Stomach (tissue), 4 donors: ENCODE results near the gene SKI.

Experiments
- CTCF ChIP-seq, 7 experiments: fragments of 450-650 bp in 4 of 7; fragments of 200-600 bp in 3 of 7; sonication (generic) in 3 of 7; IDR thresholded peaks; one replicate each; pipeline ENCODE4 v1.5.1; 2016 to 2019; ENCODE audit warnings: antibody characterized with exemption in 7 of 7, control low read depth in 2 of 7, mild to moderate bottlenecking in 1 of 7
- EP300 ChIP-seq: sonication (generic); formaldehyde crosslinking; IDR thresholded peaks from one replicate; pipeline ENCODE4 v1.6.1; 2017; ENCODE audit warnings: antibody characterized with exemption
- POLR2A ChIP-seq, 4 donors: fragments of 450-650 bp; IDR thresholded peaks; one replicate each; pipeline ENCODE4 v1.6.1; 2016; ENCODE audit warnings: antibody characterized with exemption in 4 of 4, control low read depth in 2 of 4, mild to moderate bottlenecking in 1 of 4, moderate library complexity in 1 of 4

- no peak for TF ChIP-seq CTCF (IDR thresholded peaks at IDR 0.05)
- TF ChIP-seq POLR2A (IDR thresholded peaks at IDR 0.05) = no peak
- no peak for TF ChIP-seq EP300
These were observed 45.4 kb downstream of the SKI start for GRCh38 chr1:2273401-2274090.
